NCI-H1694 treated with DMSO at 0.1 percent for 48 hours (cell line): ENCODE results near the gene DSCAML1.

ENCODE experiments used
- DNase-seq: peaks from one replicate; lab custom pipeline; 2025; lab: John Stamatoyannopoulos, UW

DSCAML1 gene, protein sequence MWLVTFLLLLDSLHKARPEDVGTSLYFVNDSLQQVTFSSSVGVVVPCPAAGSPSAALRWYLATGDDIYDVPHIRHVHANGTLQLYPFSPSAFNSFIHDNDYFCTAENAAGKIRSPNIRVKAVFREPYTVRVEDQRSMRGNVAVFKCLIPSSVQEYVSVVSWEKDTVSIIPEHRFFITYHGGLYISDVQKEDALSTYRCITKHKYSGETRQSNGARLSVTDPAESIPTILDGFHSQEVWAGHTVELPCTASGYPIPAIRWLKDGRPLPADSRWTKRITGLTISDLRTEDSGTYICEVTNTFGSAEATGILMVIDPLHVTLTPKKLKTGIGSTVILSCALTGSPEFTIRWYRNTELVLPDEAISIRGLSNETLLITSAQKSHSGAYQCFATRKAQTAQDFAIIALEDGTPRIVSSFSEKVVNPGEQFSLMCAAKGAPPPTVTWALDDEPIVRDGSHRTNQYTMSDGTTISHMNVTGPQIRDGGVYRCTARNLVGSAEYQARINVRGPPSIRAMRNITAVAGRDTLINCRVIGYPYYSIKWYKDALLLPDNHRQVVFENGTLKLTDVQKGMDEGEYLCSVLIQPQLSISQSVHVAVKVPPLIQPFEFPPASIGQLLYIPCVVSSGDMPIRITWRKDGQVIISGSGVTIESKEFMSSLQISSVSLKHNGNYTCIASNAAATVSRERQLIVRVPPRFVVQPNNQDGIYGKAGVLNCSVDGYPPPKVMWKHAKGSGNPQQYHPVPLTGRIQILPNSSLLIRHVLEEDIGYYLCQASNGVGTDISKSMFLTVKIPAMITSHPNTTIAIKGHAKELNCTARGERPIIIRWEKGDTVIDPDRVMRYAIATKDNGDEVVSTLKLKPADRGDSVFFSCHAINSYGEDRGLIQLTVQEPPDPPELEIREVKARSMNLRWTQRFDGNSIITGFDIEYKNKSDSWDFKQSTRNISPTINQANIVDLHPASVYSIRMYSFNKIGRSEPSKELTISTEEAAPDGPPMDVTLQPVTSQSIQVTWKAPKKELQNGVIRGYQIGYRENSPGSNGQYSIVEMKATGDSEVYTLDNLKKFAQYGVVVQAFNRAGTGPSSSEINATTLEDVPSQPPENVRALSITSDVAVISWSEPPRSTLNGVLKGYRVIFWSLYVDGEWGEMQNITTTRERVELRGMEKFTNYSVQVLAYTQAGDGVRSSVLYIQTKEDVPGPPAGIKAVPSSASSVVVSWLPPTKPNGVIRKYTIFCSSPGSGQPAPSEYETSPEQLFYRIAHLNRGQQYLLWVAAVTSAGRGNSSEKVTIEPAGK (N-terminal part only)

DNA sequence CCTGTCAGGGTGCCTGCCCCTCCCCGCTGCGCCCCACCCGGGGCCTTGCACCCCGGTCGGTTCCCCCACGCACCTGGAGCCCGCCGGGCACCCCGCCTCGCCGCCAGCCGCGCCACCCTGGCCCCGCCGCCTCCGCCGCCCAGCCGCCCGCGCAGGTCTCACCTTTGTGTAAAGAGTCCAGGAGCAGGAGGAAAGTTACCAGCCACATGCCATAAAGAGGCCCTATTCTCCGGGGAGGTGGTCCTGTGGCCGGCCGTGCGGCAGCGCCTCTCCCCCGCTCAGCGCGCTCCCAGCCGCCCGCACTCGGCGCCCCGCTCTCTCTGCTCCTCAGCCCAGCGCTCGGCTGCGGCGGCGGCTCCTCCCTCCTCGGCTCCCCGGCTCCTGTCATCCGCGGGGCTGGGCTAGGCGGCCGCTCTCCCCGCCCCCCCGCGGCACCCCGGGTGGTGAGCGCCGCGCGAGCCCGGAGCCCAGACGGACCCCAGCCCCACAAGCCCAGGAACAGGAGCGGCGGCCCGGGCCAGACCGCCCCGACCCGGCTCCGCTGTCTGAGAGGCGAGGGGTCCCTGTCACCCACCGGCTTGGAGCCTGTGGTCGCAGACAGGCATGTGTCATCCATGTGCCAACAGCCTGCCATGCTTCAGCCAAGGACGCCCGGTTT lies at the start of gene DSCAML1:
DSCAML1 (minus strand) TSS at position 345 of the 658 bp plus-strand sequence; CDS start at position 208, 137 bp downstream.
- DNase-seq = no peak

DNA sequence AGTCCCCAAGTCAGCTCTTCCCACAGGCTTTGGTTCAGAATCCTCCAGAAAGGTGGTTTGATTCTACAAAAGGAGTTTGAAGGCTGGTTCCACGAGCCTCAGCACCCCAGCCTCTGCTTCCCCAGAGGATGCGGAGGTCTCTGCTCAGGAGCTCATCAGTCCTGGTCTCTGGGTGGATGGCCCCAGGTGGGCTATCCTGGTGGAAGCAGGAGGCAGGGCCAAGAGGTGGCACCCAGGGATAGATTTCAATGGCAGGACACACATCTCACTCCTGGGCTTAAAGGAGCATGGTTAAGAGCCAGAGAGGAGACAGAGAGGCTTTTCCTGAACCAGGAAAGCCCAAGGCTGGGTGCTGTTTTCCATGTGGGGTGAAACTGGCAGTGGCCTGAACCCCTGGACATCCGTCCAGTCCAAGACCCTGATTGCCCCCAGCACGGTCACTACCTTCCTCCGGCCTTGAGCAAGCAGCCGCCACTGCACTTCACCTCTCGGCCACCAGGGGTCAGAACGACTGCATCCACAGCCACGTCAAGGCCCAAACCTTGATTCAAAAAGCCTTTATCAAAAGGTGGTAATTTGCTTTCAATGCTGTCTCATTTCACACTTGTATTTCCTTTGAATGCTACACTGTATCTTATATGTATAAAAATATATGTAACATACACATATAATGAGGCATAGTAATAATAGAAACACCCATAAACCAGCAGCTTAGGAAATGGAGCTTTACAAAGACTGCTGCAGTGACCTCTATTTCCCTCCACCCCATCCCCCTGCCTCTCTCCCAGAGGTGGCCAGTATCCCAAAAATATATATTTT lies 46.9 kb upstream of the DSCAML1 start:
- DNase-seq = no peak

GRCh38 chr11:117842131-117842941 lies 45.3 kb upstream of the DSCAML1 start:
- DNase-seq = no peak

GRCh38 chr11:117841551-117842031 lies 44.6 kb upstream of the DSCAML1 start:
- DNase-seq = no peak

DNA sequence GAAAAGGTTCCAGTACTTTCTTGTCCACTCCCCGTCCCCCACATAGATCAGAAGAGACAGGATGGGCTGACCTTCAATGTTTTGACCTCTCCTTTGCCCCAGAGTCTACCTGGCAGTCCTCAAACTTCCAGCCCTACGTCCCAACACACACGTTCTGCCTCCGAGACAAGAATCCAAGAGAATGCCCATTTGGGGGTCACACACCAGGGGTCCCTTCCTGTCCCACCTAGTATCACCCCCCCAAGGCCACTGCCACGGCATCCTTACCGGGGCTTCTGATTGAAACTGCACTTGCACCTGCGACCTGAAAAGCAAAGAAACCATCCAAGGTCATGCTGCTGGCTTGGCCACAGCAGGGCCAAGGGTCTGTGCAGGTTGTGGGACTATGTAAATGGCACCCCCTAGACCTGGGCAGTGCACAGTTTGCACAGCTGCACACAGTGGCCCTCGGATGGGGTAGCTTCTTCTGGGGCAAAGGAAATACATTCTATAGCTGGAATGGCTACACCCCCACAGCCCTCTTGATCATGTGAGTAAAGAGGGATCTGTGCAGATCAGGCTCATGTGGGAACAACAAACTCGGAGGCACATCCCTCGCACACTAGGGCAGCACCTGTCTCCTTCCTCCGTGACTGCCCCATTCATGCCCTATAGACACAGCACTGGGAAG lies 44.0 kb upstream of the DSCAML1 start:
- DNase-seq = no peak

GRCh38 chr11:117839936-117840813 lies 43.2 kb upstream of the DSCAML1 start:
- no peak for DNase-seq

DNA sequence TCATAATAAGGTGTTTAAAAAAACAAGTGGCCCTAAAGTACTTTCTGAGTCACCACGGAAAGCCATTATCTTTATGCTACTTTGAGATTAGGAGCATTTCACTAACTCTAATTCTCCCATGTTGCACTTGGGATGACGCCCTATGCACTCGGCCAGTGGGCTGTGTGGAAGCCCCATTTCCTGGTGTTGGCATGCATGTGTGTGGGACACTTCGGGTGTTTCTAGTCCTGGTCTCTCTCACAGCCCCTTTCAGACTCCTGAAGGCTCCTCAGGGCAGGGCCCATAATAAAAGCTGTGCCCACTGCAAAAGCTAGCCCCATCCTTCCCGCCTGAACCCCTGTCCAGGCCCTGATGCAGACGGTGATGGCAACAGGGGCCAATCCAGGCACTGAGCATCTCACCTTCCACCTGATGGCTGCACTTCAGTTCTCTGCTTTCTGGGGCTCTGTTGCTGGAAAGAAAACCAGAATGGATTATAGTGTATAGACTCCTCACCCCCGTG lies 42.4 kb upstream of the DSCAML1 start:
- DNase-seq = no peak

DNA sequence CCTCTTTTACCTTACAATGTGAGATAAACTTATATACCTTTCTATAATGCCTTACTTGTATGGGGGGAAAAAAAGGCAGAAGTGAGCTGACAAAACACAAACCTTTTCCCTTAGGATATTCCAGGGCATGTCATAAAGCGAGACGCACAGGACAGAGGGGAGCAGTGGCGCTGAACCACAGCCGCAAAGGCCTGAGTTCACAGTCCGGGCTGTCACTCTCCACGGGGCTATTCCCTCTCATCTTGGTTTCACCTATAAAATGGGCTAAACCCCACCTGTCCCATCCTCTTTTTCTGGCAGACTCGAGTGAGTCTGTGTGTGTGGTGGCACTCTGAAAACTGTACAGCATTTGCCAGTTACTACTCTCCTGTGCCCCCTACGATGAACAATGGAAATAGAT lies 41.9 kb upstream of the DSCAML1 start:
- DNase-seq = no peak

- DNase-seq = no peak
Observed at GRCh38 chr11:117837791-117838190, 40.8 kb upstream of the DSCAML1 start.

- DNase-seq = no peak
Observed at GRCh38 chr11:117837070-117837776, 40.2 kb upstream of the DSCAML1 start.

GRCh38 chr11:117836077-117836960 lies 39.3 kb upstream of the DSCAML1 start:
- no peak for DNase-seq

DNA sequence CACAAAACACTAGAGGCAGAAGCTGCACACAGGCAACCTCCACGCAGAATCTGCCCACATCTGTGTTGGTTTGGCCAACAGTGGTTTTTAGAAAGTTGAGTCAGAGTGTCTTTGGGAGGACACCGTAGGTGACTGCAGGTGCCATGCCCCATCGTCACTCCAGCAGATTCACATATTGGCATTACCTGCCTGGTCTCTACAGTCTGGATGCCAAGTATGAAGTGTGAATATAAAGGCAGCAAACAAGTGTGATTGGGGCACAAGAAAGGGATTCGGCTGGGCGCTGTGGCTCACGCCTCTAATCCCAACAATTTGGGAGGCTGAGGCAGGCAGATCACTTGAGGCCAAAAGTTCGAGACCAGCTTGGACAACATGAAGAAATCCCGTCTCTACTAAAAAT lies 38.6 kb upstream of the DSCAML1 start:
- no peak for DNase-seq

DNA sequence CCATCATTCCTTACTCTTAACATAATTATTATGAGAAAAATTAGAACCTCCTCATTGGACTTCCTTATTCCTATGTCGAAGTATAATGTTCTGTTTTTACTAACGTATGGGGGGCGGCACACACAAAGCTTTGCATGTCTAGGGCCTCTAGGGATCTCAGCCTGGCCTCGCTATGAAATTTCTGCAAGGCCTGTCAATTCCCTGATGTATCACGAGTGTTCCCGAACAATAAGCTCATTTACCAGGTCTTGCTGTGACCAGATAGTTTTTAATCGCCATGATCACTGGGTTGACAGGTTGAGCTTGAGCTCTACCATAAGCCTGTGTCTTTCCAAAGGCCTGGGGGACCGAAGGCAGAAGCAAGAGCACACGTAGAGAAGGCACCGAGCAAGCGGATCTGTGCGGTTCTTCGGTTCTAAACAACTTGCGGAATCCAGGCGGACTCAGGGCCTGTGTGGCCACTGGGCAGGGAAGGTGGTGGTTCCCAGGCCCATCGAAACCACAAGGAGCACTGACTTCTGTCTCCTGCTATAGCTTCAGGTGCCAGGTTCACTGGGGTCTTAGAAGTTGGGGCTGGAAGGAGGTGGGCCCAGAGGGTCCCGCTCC lies 37.9 kb upstream of the DSCAML1 start:
- no peak for DNase-seq

DNA sequence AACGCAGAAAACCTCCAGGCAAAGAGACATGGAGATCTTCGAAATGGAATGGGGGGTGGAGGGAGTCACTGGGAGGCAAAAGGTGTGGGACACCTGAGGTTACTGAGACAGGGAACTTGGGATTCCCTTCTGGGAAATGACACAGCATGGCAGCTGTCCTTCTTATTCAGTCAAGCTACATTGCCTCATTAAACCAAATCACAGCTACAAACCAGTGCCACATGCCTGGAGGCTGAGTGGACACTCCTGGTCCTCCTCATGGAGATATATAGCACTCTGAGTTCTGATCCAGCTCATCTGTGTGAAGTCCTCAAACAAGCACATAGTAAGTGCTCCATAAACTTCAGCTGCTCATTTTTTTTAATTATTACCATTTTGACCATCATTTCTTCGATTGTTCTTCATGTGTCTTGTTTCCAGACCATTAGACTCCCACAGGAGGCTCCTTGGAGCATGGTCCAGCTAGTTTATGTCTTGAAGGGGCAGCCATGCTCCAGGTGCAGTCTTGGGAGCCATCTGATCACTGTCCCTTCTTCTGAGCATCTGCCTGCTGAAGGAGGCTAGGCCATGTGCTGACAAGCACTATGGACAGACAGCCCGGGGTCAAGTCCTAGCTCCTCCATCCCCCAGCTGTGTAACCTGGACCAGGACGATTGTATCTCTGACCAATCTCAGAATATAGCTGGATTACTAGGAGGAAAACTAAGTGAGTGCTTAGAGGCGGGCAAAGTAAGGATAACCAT lies 37.2 kb upstream of the DSCAML1 start:
- no peak for DNase-seq

DNA sequence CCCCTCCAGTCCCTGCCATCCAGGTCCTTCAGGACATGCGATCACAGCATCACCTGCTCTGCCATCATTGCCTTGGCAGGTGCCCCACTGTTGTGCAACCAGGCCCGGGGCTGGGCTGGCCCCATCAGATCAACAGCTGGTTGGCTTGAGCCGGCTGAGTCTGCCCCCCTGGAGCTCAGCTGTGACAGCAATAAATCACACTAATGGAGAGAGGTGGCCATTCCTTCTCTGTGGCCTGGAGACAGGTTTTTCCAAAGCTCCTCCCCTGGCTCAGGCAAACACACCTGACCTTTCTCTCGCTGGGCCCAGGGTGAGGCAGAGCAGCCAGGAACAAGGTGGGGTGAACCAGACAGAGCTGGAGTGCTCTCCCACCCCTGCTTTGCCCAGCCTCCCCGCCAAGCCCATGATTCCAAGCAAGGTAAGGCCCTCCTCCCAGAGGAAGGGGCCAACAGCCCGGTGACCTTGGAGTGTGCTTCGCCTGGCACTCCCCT lies 36.4 kb upstream of the DSCAML1 start:
- no peak for DNase-seq
